GM23338 (cell line): ENCODE data around the gene ACSM2A.
"Not testable (repeated sequence)": the region's sequence is repeated elsewhere in the genome, so short reads cannot be mapped to it uniquely, and the experiment has no call there.

Source experiments
- CREB1 ChIP-seq: fragments of 250-450 bp; sonication (Bioruptor Pico); IDR thresholded peaks from 2 replicates; pipeline ENCODE4 v1.5.0; 2020; ENCODE audit warnings: low read depth, mild to moderate bottlenecking, moderate library complexity
- EZH2 ChIP-seq: fragments of 200-600 bp; sonication (generic); IDR thresholded peaks from one replicate; pipeline ENCODE4 v1.8.0; 2017; ENCODE audit warnings: antibody characterized with exemption, mild to moderate bottlenecking, low read depth; ENCODE audit not compliant: unreplicated experiment
- EZH2phosphoT487 ChIP-seq: fragments of 200-600 bp; sonication (generic); IDR thresholded peaks from one replicate; pipeline ENCODE4 v1.8.1; 2018; ENCODE audit warnings: antibody characterized with exemption; ENCODE audit not compliant: unreplicated experiment
- JUNB ChIP-seq: IDR thresholded peaks from one replicate; pipeline ENCODE4 v1.6.1; 2016; ENCODE audit warnings: antibody characterized with exemption; ENCODE audit not compliant: unreplicated experiment
- POLR2AphosphoS5 ChIP-seq: IDR thresholded peaks from 2 replicates; pipeline ENCODE4 v1.6.1; 2016; ENCODE audit warnings: antibody characterized with exemption, low read depth
- STAT1 ChIP-seq: IDR thresholded peaks from one replicate; pipeline ENCODE4 v1.6.1; 2016; ENCODE audit warnings: antibody characterized with exemption; ENCODE audit not compliant: unreplicated experiment
- ZNF114 ChIP-seq: fragments of 250-450 bp; sonication (Bioruptor Pico); IDR thresholded peaks from 2 replicates; pipeline ENCODE4 v1.5.0; 2020; ENCODE audit warnings: mild to moderate bottlenecking, moderate library complexity
- TF ChIP-seq, protein P1 (sequence below), 2 experiments: fragments of 200-600 bp in 1 of 2; sonication (generic) in 1 of 2; conservative IDR thresholded peaks; 2 replicates each; pipeline versions ENCODE4 v1.5.1 to v1.6.1; 2016 to 2017; ENCODE audit warnings: antibody characterized with exemption in 2 of 2, low read depth in 2 of 2, mild to moderate bottlenecking in 2 of 2, moderate library complexity in 1 of 2
- TF ChIP-seq, protein P2 (sequence below): IDR thresholded peaks from one replicate; pipeline ENCODE4 v1.6.1; 2018; ENCODE audit warnings: antibody characterized with exemption; ENCODE audit not compliant: unreplicated experiment

DNA sequence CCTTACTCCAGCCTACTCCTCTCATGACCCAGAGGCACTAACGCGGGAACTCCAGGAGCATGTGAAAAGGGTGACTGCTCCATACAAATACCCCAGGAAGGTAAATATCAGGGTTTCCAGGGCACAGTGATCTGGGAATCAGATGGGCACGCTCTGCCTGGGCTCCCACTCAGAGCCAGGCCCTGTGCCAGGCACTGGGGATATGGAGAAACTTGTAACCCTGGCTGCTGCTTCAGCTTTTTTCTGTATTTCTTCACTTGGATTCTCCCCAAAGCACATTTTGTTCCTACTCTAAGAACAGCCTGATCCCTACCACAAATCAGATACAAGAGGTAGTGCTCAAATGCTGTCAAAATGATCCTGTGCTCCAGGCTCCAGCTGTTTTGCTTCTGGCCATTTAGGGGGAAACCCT lies 11.5 kb upstream of the ACSM2A start:
- TF ChIP-seq, protein P1, sequence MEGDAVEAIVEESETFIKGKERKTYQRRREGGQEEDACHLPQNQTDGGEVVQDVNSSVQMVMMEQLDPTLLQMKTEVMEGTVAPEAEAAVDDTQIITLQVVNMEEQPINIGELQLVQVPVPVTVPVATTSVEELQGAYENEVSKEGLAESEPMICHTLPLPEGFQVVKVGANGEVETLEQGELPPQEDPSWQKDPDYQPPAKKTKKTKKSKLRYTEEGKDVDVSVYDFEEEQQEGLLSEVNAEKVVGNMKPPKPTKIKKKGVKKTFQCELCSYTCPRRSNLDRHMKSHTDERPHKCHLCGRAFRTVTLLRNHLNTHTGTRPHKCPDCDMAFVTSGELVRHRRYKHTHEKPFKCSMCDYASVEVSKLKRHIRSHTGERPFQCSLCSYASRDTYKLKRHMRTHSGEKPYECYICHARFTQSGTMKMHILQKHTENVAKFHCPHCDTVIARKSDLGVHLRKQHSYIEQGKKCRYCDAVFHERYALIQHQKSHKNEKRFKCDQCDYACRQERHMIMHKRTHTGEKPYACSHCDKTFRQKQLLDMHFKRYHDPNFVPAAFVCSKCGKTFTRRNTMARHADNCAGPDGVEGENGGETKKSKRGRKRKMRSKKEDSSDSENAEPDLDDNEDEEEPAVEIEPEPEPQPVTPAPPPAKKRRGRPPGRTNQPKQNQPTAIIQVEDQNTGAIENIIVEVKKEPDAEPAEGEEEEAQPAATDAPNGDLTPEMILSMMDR (conservative IDR thresholded peaks at IDR 0.05; ENCODE audit: low read depth in 2 of 2) = not testable (repeated sequence)
- not testable (repeated sequence) for TF ChIP-seq POLR2AphosphoS5; EZH2; CREB1; EZH2phosphoT487; JUNB; STAT1; ZNF114 (CRISPR knock-in tag)
- TF ChIP-seq, protein P2, sequence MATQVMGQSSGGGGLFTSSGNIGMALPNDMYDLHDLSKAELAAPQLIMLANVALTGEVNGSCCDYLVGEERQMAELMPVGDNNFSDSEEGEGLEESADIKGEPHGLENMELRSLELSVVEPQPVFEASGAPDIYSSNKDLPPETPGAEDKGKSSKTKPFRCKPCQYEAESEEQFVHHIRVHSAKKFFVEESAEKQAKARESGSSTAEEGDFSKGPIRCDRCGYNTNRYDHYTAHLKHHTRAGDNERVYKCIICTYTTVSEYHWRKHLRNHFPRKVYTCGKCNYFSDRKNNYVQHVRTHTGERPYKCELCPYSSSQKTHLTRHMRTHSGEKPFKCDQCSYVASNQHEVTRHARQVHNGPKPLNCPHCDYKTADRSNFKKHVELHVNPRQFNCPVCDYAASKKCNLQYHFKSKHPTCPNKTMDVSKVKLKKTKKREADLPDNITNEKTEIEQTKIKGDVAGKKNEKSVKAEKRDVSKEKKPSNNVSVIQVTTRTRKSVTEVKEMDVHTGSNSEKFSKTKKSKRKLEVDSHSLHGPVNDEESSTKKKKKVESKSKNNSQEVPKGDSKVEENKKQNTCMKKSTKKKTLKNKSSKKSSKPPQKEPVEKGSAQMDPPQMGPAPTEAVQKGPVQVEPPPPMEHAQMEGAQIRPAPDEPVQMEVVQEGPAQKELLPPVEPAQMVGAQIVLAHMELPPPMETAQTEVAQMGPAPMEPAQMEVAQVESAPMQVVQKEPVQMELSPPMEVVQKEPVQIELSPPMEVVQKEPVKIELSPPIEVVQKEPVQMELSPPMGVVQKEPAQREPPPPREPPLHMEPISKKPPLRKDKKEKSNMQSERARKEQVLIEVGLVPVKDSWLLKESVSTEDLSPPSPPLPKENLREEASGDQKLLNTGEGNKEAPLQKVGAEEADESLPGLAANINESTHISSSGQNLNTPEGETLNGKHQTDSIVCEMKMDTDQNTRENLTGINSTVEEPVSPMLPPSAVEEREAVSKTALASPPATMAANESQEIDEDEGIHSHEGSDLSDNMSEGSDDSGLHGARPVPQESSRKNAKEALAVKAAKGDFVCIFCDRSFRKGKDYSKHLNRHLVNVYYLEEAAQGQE = not testable (repeated sequence)
